ENCODE data around the gene RTP3.

- TF ChIP-seq CTCF (IDR thresholded peaks at IDR 0.05) (no peak), POLR2A (IDR thresholded peaks at IDR 0.05) (no peak), POLR2AphosphoS5 (IDR thresholded peaks at IDR 0.05) (no peak), EP300 (IDR thresholded peaks at IDR 0.05) (no peak)
These were observed at the start of gene RTP3 for GRCh38 chr3:46497556-46498265.

Data from sigmoid colon (tissue), 4 donors.